HepG2 (cell line): ENCODE measurements around the gene TMC4. TPM values are rescaled to one million over a fixed set of nuclear protein-coding genes. Genes with fewer than 3 reads are reported as not detected.

Experiments
- CENPBD1 ChIP-seq: sonication (generic); formaldehyde crosslinking; IDR thresholded peaks from 2 replicates; pipeline ENCODE4 v1.8.0; 2022; ENCODE audit warnings: missing genetic modification reagents, low read depth, mild to moderate bottlenecking, borderline replicate concordance
- FUBP1 ChIP-seq: sonication (generic); formaldehyde crosslinking; IDR thresholded peaks from 2 replicates; pipeline ENCODE4 v1.5.1; 2020; ENCODE audit warnings: missing genetic modification reagents, mild to moderate bottlenecking, borderline replicate concordance
- ISL2 ChIP-seq: sonication (generic); formaldehyde crosslinking; IDR thresholded peaks from 2 replicates; pipeline ENCODE4 v1.5.0; 2020; ENCODE audit warnings: missing genetic modification reagents
- JARID2 ChIP-seq: sonication (generic); formaldehyde crosslinking; IDR thresholded peaks from 2 replicates; pipeline ENCODE4 v1.8.1; 2023; ENCODE audit warnings: missing genetic modification reagents, inconsistent platforms; ENCODE audit not compliant: insufficient replicate concordance
- KDM5A ChIP-seq: fragments of 200-600 bp; sonication (generic); IDR thresholded peaks from 2 replicates; pipeline ENCODE4 v1.7.0; 2018; ENCODE audit warnings: antibody characterized with exemption, mild to moderate bottlenecking, low read length, borderline replicate concordance
- MAFK ChIP-seq, 2 experiments: IDR thresholded peaks in 1 of 2; conservative IDR thresholded peaks in 1 of 2; 2 replicates each; pipeline ENCODE4 v1.6.1; 2011; ENCODE audit warnings: improper control_type of control experiment in 2 of 2, low read length in 2 of 2
- MTA3 ChIP-seq: sonication (generic); formaldehyde crosslinking; IDR thresholded peaks from 2 replicates; pipeline ENCODE4 v1.4.0; 2020; ENCODE audit warnings: missing genetic modification reagents
- POLR2G ChIP-seq: fragments of 200-400 bp; formaldehyde crosslinking; IDR thresholded peaks from 2 replicates; pipeline ENCODE4 v1.6.1; 2018; ENCODE audit warnings: mild to moderate bottlenecking, low read depth, low read length, moderate library complexity
- REL ChIP-seq: sonication (generic); formaldehyde crosslinking; conservative IDR thresholded peaks from 2 replicates; pipeline ENCODE4 v1.8.0; 2022; ENCODE audit warnings: mild to moderate bottlenecking, missing genetic modification reagents, moderate library complexity
- RNF2 ChIP-seq: fragments of 450-650 bp; conservative IDR thresholded peaks from 2 replicates; pipeline ENCODE4 v1.6.1; 2016; ENCODE audit warnings: low read depth
- XRCC5 ChIP-seq: fragments of 200-400 bp; formaldehyde crosslinking; optimal IDR thresholded peaks from 2 replicates; pipeline ENCODE3; 2017; ENCODE audit warnings: mild to moderate bottlenecking, low read length
- ZGPAT ChIP-seq: IDR thresholded peaks from 2 replicates; pipeline ENCODE4 v1.6.1; 2016; ENCODE audit warnings: mild to moderate bottlenecking
- ZNF343 ChIP-seq: sonication (generic); formaldehyde crosslinking; IDR thresholded peaks from 2 replicates; pipeline ENCODE4 v1.4.0; 2020; ENCODE audit warnings: mild to moderate bottlenecking, missing genetic modification reagents
- ZNF724P ChIP-seq: sonication (generic); formaldehyde crosslinking; IDR thresholded peaks from 2 replicates; pipeline ENCODE4 v1.8.0; 2022; ENCODE audit warnings: missing genetic modification reagents, borderline replicate concordance
- ZSCAN20 ChIP-seq: sonication (generic); formaldehyde crosslinking; IDR thresholded peaks from 2 replicates; pipeline ENCODE4 v1.4.0; 2020; ENCODE audit warnings: missing genetic modification reagents, mild to moderate bottlenecking, borderline replicate concordance
- ZSCAN22 ChIP-seq: sonication (generic); formaldehyde crosslinking; IDR thresholded peaks from 2 replicates; pipeline ENCODE4 v1.4.0; 2020; ENCODE audit warnings: mild to moderate bottlenecking, missing genetic modification reagents
- polyA plus RNA-seq, 8 experiments: library from polyadenylated mRNA; depleted of rRNA in 3 of 8; stranded (reverse) in 7 of 8; unstranded in 1 of 8; fragments of >200 nt; fragmentation: Illumina TruSeq in 4 of 8; extraction: Trizol in 4 of 8; gene quantifications; 2 replicates each; pipeline versions ENCODE4 v1.2.1 to v1.2.3, GENCODE V29; 2011 to 2016; ENCODE audit warnings: low read depth in 4 of 8, missing spikeins in 1 of 8, mixed read lengths in 1 of 8; ENCODE audit not compliant: insufficient read depth in 1 of 8
- total RNA-seq, 5 experiments: library from RNA; depleted of rRNA; stranded (reverse); fragments of >200 nt; fragmentation: Illumina TruSeq; extraction: Trizol; gene quantifications; 2 replicates each; pipeline ENCODE4 v1.2.3, GENCODE V29; 2016; ENCODE audit warnings: low read depth in 1 of 5

The TMC4 gene
- total and polyA plus RNA-seq, 2 of the 13 experiments (the other 11 are each of a cell fraction or from before 2014, with no cell fraction given): 0.13 to 0.24 TPM

- TF ChIP-seq MTA3 (CRISPR knock-in tag) (no peak), FUBP1 (CRISPR knock-in tag) (0 out of 2 replicates have a peak, but pooled peaks have one; percentile 1), ZNF343 (CRISPR knock-in tag) (no peak), ZNF724P (CRISPR knock-in tag) (0 out of 2 replicates have a peak, but pooled peaks have one; percentile 10), CENPBD1 (CRISPR knock-in tag) (0 out of 2 replicates have a peak, but pooled peaks have one; percentile 29), ISL2 (CRISPR knock-in tag) (0 out of 2 replicates have a peak, but pooled peaks have one; percentile 6), RNF2 (no peak), XRCC5 (no peak), KDM5A (0 out of 2 replicates have a peak, but pooled peaks have one; percentile 54), ZGPAT (CRISPR knock-in tag) (no peak), ZSCAN20 (CRISPR knock-in tag) (peak; percentile 43; the same call in 1 of the 2 replicates), MAFK (conservative IDR thresholded peaks at IDR 0.05 in 1 of 2, IDR thresholded peaks at IDR 0.05 in 1 of 2; ENCODE audit: low read length in 2 of 2) (no peak), POLR2G (no peak), REL (CRISPR knock-in tag) (peak; percentile 66; the same call in 1 of the 2 replicates), JARID2 (CRISPR knock-in tag) (no peak), ZSCAN22 (CRISPR knock-in tag) (0 out of 2 replicates have a peak, but pooled peaks have one; percentile 24)
Measured at GRCh38 chr19:54201172-54201701, 28.3 kb upstream of the TMC4 start (continued).
